HG02642 (cell line): ENCODE results near the gene SORBS2.
"Not testable (repeated sequence)": the region's sequence is repeated elsewhere in the genome, so short reads cannot be mapped to it uniquely, and the experiment has no call there.

ENCODE experiments used
- ATAC-seq: cut with Tn5 transposase; IDR thresholded peaks from one replicate; pipeline ENCODE4 v1.9.1; 2021; ENCODE audit warnings: mild to moderate bottlenecking; ENCODE audit not compliant: unreplicated experiment, poor library complexity

Gene SORBS2

DNA sequence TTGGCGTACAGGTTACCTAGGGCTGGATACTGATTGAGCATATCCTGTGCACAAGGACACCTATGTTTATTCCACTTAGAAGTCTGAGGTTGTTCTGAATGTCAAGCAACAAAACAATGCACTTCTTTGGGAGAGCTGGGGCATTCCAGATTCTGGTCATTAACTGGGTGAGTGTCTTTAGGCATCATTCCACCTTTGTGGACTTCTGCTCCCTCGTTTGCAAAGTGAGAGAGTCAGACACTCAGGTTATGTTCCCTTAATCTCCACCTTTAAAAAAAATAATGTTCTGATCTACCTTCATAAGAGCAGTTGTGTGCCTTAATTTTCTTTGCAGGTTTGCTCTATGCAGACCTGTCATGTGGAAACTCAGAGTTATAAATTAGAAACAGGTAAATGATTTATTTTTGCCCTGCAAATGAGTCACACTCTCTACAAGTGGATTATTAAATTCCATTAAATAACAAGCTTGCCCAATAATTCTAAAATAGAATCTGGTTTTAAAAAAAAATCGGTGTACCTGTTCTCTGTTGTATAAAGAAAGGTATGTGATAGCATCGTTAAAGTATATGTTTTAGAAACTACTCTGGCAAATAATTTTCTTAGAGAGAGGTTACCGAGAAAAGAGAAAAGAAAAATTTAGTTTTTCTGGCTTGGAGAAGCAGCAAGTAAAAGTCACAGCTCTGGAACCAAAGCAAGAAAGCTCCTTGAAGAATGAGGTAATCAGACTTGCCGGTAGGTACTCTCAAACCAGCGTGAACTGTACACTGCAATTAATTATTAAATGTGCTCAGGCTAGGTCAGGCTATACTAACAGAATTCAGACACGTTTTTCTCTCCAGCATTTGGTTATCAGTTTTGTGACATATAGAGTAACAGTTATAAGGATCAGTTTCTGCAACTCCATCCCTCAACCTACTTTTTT, 93.2 kb downstream of the SORBS2 start:
- ATAC-seq = no peak

DNA sequence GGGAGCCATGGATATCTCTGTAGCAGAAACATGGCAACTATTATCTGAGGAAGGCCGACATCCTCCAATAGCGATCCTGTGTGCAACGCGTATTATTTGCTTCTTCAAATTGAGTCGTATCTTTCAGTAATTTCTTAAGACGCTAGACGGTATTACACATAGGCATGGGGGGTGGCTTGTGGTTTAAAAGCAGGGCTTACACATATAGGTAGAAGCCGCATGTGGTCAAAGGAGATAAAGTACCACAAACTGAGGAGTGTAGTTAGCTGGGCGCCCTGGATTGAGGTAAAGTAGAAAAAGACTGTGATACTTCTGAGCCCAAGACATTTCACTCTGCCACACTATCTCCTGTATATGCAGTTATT, 94.6 kb downstream of the SORBS2 start:
- no peak for ATAC-seq

DNA sequence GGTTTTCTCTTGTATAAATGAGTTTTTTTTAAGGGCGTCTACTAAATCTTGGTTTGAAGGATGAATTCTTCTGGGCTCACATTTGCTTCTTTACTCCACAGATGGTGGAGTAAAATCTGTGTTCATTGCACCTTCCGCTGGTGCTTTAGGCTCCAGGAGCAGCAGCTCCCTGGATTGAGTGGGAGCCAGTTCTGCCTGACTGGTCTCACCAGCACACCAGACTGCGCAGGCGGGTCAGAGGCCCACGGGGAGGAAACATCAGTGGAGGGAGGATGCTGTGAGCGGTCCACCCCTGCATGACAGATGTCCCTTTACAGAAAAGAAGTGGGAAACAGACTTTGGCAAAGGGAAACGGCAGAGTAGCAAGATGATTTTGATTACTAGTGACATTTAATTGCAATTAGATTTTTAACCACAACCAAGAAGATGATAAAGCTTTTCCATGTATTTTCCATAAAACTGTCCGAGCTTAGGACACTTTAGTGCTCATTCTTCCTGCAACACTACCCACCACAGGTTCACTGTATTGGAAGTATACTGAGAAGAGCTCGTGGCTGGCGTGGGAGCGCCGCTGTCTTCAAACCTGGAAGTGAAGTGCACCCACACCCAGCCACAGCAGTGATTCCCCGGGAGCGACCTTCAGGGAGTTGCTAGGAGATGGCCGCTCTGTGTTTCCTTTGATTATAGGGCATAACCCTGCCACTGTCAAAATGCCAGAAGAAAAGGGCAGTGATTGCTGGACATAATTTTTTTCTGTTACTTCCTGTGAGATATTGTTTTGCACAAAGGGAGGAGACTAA, 95.2 kb downstream of the SORBS2 start:
- no peak for ATAC-seq

DNA sequence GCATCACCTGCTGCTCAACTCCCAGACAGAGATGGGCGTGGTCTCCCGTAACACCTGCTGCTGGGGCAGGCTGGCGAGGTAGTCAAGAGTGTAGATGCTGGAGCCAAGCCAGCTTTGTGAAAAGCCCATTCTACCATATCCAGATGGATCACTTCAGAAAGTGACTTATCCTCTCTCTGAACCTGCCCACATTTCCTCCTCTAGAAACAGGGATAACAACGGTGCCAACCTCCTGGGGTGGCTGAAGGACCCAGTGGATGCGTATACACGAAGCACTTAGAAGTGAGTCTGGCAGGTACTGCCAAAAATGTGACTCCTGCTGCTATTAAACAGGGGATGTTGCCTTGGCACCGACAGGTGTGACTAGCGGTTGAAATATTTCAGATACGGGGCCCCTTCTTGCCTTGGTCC, 95.8 kb downstream of the SORBS2 start:
- ATAC-seq = no peak

DNA sequence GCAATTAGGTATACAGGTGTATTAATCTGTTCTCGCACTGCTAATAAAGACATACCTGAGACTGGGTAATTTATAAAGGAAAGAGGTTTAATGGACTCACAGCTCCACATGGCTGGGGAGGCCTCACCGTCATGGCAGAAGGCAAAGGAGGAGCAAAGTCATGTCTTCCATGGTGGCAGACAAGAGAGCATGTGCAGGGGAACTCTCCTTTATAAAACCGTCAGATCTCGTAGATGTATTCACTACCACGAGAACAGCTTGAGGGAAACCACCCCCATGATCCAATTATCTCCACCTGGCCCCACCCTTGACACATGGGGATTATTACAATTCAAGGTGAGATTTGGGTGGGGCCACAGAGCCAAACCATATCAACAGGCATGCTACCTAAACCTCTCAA, 97.5 kb downstream of the SORBS2 start:
- not testable (repeated sequence) for ATAC-seq

DNA sequence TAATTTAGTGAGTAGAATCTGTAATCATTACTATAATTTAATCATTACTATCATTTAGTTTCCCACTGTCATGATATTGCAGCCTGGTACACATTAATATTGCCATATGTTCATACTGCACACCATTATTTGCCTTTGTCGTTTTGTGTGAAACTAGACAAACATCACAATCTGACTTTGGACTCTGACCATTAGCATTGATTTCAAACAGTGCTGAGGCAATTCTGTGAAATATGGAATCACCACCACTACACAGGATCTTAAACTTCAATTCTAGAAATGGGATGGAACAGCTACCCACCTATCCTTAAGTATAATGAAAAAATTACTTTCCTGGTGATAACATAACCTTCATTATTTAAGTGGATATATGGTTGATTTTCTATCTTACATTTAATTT, 98.3 kb downstream of the SORBS2 start:
- no peak for ATAC-seq

DNA sequence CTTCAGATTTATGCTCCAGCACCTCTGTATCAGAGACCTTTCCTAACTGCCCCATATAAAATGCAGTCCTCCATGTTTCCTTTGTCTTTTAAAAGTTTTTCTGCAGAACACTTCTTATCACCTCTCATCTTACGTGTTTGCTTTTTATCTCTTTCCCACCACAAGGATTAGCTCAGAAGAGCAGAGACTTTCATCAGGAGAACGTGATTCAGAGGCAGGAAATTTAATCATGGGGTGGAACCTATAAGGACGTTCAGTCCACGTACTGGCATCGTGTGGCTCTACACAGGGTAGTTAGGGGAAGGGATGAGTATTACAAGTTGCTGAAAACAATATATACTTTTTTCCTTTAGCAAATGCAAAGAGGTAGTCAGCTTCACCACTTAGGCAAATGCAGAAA, 98.7 kb downstream of the SORBS2 start:
- ATAC-seq = no peak

DNA sequence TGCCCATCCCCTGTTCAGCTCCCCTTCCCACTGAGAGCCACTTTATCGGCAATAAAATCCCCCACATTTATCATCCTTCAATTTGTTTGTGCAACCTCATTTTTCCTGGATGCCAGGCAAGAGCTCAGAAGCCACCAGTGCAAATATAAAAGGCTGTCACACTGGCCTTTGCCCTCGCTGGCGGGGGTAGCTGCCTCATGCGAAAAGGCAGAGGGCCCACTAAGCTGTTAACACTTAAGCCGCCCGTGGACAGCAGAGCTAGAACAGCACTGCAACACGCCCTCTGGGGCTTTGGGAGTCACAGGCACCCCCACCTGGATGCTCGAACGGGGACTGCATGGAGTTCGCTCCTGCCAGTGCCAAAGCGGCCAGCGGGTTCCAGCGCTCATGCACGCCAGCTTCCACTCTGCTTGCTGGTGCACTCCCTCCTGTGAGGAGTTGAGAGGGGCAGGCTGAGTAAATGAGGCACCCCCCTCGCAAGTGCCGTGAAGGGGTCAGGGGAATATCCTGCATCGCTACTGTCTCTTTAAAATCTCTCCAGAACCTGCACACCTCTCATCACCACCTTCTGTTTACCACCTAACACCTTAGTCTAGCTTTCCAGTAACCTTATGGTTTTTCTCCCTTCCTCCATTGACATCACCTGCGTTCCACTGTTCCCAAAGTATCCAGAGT, 99.5 kb downstream of the SORBS2 start:
- no peak for ATAC-seq

DNA sequence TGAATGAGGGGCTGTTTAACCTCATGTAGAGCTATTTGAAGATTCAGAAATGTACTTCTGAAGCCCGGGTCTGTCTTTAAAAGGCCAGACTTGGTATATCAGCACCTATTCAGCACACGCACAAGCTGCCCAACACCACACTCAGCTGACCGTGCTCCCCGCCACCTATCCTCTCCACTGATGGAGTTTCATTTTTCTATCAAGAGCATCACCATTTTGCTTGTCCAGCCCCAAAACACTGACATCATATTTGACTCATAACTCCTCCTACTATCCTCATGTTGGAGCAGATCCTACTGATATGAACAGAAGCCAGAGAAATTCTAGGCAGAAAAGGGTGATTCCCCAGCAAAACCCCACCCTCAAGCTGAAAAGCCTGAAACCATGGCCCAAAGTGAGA, 100.3 kb downstream of the SORBS2 start:
- no peak for ATAC-seq

DNA sequence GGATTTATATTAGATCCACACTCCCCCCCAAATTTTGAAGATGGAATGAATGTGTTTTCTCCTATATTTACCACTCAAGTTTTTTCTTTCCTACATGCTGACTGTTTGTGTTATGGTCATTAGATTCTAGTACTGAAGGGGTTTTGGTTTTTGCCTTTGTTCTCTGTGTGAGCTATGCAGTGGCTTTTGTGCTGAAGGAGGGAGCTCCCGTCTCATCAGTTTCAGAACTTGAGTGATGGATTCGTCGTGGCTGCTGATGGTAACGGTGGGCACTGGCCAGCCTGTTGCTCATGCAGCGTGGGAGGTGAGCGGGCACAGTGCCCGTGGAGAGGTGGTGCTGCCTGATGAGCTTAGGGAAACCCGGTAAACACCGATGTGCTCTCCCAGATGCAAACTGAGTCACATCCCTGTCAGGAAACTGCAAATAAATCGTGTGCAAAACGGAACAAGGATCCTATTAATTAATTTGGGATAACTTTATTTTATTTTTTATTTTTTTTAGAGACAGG, 101.5 kb downstream of the SORBS2 start:
- ATAC-seq = no peak

DNA sequence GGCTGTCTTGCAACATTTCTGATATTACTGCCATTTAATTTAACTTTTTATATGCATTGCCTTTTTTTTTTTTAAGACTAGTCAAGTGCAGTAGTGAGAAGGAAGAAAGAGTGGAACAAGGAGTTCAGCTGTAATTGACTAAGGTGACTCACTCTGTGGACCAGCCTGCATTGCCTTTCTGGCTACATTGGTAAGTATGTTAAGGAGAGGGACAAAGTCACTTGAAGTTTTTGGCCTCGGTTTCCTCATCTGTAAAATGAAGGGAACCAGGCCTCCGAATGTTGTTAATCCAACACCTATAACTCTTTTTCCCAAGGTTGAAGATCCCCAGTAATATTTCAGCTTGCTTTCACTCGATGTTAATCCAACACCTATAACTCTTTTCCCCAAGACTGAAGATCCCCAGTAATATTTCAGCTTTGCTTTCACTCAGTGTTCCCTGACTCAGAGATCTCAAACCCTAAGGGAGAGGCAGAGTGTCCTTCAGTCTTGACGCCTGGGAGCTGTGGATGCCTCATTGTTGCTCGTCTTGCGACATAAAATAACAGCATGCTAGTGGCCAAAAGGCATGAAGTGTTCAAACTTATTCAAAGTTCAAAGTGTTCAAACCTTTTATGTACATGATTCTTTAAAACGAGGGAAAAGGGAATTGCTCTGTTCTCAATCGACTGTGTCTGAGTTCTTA, 102.0 kb downstream of the SORBS2 start:
- ATAC-seq = no peak

DNA sequence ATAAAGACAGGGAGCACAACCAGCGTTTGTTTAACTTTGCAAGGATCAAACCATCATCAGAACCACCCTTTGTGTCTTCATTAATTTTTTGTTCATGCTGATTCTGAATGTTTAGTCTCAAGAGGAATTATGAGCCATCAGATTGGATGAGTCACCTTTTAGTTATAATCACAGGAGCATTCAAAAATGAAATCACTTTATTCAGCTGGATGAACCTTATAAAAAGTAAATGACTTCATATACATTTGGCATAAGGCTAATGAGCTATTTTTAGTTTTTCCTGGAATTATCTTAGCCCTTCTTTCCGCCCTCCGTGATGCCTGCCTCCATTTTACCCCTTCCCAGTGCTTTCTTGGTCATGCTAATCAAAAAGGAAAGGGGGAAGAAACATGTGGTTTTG, 103.6 kb downstream of the SORBS2 start:
- no peak for ATAC-seq

DNA sequence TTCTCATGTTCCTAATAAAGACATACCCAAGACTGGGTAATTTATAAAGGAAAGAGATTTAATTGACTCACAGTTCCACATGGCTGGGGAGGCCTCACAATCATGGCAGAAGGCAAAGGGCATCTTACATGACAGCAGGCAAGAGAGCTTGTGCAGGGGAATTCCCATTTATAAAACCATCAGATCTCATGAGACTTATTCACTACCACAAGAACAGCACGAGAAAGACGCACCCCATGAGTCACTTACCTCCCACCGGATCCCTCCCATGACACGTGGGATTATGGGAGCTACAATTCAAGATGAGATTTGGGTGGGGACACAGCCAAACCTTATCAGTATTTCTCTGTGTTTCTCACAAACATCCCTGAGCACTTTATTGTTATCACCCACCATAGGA, 104.4 kb downstream of the SORBS2 start:
- peak; percentile 46 for ATAC-seq

DNA sequence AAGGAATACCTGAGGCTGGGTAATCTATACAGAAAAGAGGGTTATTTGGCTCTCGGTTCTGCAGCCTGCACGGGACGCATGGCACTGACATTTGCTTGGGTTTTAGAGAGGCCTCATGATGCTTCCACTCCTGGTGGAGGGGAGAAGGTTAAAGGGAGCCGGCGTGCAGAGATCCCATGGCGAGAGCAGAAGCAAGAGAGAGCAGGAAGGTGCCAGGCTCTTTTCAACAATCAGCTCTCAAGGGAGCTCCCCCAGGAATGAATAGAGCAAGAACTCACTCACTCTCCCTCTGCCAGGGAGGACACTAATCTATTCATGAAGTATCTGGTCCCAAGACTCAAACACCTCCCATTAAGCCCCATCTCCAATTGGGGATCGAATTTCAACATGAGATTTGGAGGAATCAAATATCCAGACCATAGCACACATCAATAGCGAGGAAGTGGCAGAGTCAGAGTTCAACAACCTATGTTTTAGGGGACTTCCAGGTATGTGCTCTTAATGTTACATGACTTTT, 109.8 kb downstream of the SORBS2 start:
- ATAC-seq = no peak

DNA sequence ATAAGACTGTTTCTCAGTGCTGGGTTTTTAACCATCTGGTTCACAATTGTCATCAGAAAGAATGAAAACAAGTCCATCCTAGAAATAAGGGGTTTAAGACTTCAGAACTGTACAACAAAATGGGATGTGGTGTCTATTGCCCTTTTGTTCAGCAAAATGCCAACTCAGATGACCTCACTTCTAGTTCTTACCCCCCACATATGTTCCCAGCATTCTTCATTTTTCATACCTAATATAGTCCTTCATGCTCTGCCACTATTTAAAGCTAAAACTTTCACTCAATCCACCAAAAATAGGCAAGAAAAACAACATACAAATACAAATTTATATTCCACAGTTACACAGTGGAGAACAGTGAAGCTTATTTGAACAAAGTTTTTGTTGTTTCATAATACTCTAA, 111.4 kb downstream of the SORBS2 start:
- ATAC-seq = no peak

DNA sequence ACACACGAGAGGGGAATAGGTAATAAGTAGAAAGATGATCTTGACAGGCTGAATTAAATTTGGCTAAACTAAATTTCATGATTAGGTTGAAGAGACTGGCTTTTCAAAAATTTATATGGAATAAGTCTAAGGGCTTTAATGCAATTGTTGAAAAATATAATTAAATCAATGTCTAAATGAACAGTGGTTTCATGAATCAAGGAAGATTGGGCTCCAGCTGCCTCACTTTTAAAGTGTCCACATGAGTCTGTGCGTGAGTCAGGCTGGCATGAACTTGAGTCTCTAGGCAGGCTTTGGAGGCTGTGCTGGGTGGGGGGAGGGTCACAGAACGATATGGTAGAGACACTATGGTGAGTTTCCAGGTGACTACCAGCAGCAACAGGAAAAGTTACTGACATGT, 111.9 kb downstream of the SORBS2 start:
- ATAC-seq = no peak

DNA sequence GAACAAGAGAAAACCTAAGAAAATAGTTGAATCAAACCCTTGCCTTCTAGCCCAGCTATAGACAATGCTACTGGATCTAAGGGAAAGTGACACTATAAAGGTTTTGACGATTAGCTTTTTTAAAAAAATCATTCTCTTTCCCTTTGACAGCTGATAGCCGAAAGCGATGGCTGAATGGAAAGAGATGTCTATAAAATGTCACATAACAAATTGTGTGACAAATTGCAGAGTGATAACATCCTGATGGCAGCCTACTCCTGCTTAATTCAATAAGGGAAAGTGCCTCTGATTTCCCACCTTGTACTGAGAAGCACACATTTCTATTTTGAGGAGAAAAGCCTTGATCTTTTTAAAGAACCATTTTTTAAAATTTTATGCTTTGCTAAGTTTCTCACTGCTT, 114.5 kb downstream of the SORBS2 start:
- ATAC-seq = no peak

DNA sequence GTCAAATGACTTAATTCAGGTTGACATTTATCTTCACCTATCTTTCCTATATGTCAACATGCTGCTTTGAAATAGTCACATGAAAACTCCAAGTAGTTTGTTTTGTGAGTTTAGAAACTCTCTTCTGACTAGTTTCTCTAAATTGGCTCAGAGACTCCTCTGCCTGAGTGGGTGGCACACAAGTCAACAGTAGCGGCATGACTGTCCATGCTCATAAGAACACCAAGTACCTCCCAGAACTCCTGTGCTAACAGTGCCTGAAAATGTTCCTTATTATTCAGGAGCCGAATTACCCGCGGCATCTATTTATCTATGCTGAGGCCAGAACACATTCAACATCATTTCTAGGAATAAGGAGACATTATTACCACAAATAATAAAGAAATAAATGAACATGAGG, 116.3 kb downstream of the SORBS2 start:
- no peak for ATAC-seq

DNA sequence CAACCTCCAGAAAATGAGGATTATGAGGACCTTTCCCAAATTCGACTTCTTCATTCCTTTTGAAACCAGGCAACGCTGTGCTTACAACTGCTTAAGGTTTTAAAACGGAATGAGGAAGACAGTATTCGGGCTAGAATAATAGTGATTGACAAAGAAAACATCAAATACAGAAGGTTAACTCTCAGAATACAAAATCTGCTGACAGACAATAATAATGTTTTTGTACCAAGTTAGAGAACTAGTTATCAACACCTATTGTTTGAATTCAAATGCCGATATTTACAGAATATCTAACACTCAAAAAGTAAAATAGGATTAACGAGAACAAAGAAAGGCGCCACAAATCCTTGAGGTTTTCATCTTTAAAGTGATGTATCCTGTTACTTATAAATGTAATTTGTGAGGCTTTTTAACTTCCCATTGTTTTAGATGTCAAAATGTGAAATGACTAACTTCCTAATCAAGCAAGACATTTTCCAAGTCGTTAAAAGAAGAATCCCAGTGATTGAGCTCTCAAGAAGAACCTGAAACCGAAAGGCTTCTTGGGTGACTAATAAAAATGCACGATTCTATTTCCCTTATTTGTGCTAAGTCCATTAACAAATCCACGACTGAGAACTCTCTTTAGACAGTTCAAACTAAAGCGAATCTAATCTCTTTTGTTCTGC, 118.3 kb downstream of the SORBS2 start:
- ATAC-seq = no peak

DNA sequence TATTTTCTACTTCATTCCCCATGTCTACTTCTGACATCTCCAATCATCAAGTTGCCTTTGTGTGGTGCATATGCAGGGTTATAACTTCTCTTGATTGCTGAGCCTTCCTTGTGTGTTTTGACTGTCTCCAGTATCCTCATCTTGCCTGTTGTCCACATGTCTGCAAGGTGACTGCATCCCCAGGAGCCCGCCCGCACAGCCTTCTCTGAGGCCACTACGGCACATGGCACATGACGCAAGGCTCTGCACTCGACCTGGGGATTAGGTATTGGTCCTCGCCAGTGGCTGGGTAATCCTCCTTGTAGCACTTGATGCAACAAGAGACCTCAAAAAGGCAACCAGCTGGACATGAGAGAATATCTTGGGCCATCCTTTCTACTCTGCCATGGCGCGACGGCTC, 122.6 kb downstream of the SORBS2 start:
- ATAC-seq = no peak
